IPS-18a (cell line): Measurements from ENCODE around the gene HEPACAM.

Experiments
- H3K27ac ChIP-seq: one replicate; pipeline ENCODE4 v1.5.1; 2013; ENCODE audit warnings: low read length
- H3K27me3 ChIP-seq: one replicate; pipeline ENCODE4 v1.6.1; 2013; ENCODE audit warnings: mild to moderate bottlenecking, low read length; ENCODE audit not compliant: control insufficient read depth, insufficient read depth
- H3K36me3 ChIP-seq: one replicate; pipeline ENCODE4 v1.6.1; 2013; ENCODE audit warnings: low read depth, low read length; ENCODE audit not compliant: control insufficient read depth
- H3K4me1 ChIP-seq: one replicate; pipeline ENCODE4 v1.6.1; 2013; ENCODE audit warnings: low read depth, low read length; ENCODE audit not compliant: control insufficient read depth
- H3K4me3 ChIP-seq: one replicate; pipeline ENCODE4 v1.5.1; 2013; ENCODE audit warnings: low read length
- H3K9ac ChIP-seq: one replicate; pipeline ENCODE4 v1.6.1; 2013; ENCODE audit warnings: mild to moderate bottlenecking, low read length, moderate library complexity
- H3K9me3 ChIP-seq: one replicate; pipeline ENCODE4 v1.6.1; 2013; ENCODE audit warnings: low read depth, low read length; ENCODE audit not compliant: control insufficient read depth

Gene HEPACAM

DNA sequence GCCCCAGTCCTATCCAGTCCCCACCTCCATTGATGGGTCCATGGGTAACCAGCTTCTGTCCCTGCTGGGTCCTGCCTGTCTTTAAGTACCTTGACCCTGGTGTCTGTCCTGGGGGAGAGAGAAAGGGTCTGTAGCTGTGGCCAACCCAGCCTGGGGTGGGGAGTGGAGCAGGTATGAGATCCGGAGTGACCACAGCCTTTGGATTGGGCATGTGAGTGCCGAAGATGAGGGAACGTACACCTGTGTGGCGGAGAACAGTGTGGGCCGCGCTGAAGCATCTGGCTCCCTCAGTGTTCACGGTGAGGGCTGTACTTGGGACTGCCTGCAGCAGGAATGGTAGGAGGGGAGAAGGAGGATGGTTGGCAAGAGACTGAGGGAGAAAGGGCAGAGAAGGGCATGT, 65.4 kb downstream of the HEPACAM start:
- H3K27me3 ChIP-seq: peaks cover 99% of the 10 kb centered on the region
- H3K4me1 ChIP-seq: peaks cover 8% of the 10 kb centered on the region
- no peaks in the 10 kb centered on the region for H3K36me3 ChIP-seq
- H3K9me3 ChIP-seq: no peaks in the 10 kb centered on the region
- no peak overlapping the region for H3K4me3 ChIP-seq
- no peak overlapping the region for H3K9ac ChIP-seq
- no peak overlapping the region for H3K27ac ChIP-seq

DNA sequence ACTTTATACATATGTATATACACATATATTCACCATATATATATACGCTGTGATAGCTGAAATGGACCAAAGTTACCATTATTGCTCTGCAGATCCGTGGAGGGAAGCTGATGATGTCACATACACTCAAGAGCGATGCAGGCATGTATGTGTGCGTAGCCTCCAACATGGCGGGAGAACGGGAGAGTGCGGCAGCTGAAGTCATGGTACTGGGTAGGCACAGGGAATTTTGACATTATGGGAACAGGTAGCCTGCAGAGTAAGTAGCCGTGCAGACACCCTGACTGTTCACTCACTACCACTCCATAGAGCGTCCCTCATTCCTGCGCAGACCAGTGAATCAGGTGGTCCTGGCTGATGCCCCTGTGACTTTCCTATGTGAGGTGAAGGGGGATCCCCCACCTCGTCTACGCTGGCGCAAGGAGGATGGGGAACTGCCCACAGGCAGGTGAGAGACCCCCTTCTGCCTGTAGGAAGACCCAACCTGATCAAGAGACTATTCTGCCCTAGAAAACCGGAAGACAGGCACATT, 65.9 kb downstream of the HEPACAM start:
- H3K36me3 ChIP-seq: no peaks in the 10 kb centered on the region
- no peaks in the 10 kb centered on the region for H3K9me3 ChIP-seq
- H3K27ac ChIP-seq: no peak overlapping the region
- H3K9ac ChIP-seq: no peak overlapping the region
- peaks cover 99% of the 10 kb centered on the region for H3K27me3 ChIP-seq
- no peak overlapping the region for H3K4me3 ChIP-seq
- H3K4me1 ChIP-seq: peaks cover 8% of the 10 kb centered on the region

DNA sequence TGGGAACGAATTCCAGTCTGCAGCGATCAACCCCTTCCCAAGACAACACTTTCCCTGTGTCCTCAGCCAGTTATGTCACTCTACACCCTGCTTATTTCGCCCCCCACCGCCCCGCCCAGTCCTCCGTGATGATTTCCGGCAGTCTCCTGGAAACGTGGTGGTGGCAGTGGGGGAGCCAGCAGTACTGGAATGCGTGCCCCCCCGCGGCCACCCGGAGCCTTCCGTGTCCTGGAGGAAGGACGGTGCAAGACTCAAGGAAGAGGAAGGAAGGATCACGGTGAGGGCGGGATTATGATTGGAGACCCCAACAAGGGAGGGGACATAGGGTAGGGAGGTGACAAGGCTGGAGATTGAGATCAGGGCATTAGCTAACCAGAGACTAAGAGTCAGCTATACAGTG, 66.5 kb downstream of the HEPACAM start:
- Histone ChIP-seq H3K27me3 (peaks cover 99% of the 10 kb centered on the region), H3K36me3 (no peaks in the 10 kb centered on the region), H3K9me3 (no peaks in the 10 kb centered on the region), H3K9ac (no peak overlapping the region), H3K4me3 (peak overlapping the region; percentile 22), H3K27ac (no peak overlapping the region), H3K4me1 (peaks cover 8% of the 10 kb centered on the region)
